A673 (cell line): Measurements from ENCODE around the gene JAGN1.
"Not testable (repeated sequence)": the region's sequence is repeated elsewhere in the genome, so short reads cannot be mapped to it uniquely, and the experiment has no call there.

Experiments
- CTCF ChIP-seq: fragments of 300-800, 200-600 bp; sonication (generic); conservative IDR thresholded peaks from 2 replicates; pipeline ENCODE4 v1.5.1; 2017; ENCODE audit warnings: low read depth, mild to moderate bottlenecking, antibody characterized with exemption, low read length, moderate library complexity, mixed read lengths
- EZH2 ChIP-seq: fragments of 200-600 bp; sonication (generic); IDR thresholded peaks from 2 replicates; pipeline ENCODE4 v1.6.1; 2017; ENCODE audit warnings: borderline replicate concordance, low read depth, mild to moderate bottlenecking, mixed read lengths, antibody characterized with exemption, low read length; ENCODE audit not compliant: poor library complexity, severe bottlenecking

DNA sequence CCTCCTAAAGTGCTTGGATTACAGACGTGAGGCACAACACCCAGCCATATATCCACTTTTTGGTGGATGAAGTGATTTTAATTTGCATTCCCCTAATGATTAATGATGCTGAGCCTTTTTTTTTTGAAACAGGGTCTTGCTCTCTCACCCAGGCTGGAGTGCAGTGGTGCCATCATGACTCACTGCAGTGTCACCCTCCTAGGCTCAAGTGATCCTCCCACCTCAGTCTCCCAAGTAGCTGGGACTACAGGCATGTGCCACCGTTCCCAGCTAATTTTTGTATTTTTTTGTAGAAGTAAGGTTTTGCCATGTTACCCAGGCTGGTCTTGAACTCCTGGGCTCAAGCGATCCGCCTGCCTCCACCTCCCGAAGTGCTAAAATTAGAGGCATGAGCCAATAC lies 18.3 kb upstream of the JAGN1 start:
- not testable (repeated sequence) for TF ChIP-seq CTCF, EZH2
